HG03354 (cell line): ENCODE data around the gene FPR3.
"Not testable (repeated sequence)": the region's sequence is repeated elsewhere in the genome, so short reads cannot be mapped to it uniquely, and the experiment has no call there.

Experiments used
- ATAC-seq: cut with Tn5 transposase; IDR thresholded peaks from one replicate; pipeline ENCODE4 v1.9.1; 2021; ENCODE audit warnings: mild to moderate bottlenecking; ENCODE audit not compliant: unreplicated experiment, poor library complexity, severe bottlenecking

Gene FPR3, protein sequence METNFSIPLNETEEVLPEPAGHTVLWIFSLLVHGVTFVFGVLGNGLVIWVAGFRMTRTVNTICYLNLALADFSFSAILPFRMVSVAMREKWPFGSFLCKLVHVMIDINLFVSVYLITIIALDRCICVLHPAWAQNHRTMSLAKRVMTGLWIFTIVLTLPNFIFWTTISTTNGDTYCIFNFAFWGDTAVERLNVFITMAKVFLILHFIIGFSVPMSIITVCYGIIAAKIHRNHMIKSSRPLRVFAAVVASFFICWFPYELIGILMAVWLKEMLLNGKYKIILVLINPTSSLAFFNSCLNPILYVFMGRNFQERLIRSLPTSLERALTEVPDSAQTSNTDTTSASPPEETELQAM

DNA sequence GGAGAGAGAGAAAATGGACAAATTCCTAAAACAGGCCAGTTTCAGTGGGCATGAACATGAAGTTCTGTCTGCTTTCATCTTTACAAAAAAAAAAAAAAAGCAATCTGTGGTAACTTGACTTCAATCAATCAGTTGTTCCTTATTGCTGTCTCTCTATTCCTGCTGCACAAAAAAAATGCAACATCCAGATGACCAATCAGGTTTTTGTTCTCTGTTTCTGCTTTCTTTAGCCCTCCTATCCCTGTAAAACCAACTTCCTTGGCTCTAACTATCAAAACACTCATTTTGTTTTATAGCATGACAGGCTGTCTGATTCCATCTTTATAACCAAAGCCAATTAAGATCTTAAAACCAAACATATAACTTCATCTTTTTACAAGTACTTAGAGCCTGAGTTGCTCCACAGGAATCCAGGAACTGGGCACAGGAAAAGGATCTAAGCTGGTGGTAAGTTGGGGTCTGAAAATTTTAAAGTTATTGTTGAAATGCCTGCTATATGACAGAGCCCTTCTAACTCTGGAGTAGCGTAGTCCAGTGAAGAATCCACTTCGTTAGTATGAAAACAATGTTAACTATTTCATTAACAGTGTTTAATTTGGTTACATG, at the start of gene FPR3:
TSS of gene FPR3 (plus strand) at position 273 of the 606 bp plus-strand sequence. CDS start 28,592 bp downstream, outside the sequence.
- ATAC-seq = no peak

GRCh38 chr19:51746731-51747130, 48.2 kb upstream of the FPR3 start:
- ATAC-seq = no peak

GRCh38 chr19:51749979-51750378, 45.0 kb upstream of the FPR3 start:
- ATAC-seq = no peak

DNA sequence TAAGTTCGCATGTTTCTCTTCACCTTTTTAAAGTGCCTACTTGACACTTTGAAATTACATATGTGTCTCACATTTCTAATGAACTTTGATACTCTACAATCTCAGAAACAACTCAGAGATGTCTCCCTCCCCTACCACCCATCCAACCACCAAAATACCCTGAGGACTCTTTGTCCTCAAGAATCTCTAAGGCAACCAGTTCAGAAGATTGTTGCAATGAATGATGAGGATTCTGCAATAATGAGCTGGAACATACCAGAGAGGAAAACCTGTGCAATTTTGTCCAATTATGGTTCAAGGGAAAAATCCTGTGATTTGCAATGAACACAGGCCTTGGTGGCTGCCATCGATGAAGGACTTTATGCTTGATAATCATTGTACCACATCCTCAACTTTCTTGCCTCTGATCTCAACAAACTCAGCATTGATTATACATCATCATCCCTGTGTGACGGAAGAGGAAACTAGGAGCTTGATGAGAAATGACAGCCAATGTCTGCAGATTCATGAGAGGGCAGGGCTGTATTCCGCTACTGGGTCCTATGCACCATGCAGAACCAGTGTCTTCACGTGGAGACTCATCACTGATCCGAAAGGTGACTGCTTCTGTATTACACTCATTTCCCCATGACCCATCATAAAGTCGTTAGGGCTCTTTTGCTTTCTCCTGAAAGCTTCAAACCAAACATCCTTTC, 44.4 kb upstream of the FPR3 start:
- ATAC-seq = no peak

DNA sequence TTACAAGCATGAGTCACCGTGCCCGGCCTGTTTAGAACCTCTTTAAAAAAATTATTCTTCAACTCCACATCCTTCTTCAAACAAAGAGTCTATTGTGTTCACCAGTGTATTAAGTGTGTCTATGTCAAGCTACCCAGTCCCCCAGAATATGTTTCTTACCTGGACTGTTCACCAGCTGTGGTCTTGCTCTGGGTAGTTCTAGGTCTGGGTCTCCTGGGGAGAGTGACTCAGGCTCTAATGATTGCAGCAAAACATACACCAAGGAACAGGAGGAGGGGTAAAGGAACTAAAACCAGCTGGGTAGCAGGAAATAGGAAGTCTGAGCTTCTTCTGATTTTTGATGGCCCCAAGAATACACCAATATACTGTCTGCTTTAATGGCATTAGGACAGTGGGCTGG, 43.3 kb upstream of the FPR3 start, which contains the start of gene FPR1:
TSS of gene FPR1 (minus strand) at position 224 of the 400 bp plus-strand sequence. CDS start 4,884 bp downstream, outside the sequence.
- ATAC-seq = no peak

- no peak for ATAC-seq
Measured at GRCh38 chr19:51754109-51754508, 40.8 kb upstream of the FPR3 start.

GRCh38 chr19:51754770-51755169, 40.2 kb upstream of the FPR3 start:
- ATAC-seq = no peak

GRCh38 chr19:51755571-51755970, 39.4 kb upstream of the FPR3 start:
- ATAC-seq = no peak

DNA sequence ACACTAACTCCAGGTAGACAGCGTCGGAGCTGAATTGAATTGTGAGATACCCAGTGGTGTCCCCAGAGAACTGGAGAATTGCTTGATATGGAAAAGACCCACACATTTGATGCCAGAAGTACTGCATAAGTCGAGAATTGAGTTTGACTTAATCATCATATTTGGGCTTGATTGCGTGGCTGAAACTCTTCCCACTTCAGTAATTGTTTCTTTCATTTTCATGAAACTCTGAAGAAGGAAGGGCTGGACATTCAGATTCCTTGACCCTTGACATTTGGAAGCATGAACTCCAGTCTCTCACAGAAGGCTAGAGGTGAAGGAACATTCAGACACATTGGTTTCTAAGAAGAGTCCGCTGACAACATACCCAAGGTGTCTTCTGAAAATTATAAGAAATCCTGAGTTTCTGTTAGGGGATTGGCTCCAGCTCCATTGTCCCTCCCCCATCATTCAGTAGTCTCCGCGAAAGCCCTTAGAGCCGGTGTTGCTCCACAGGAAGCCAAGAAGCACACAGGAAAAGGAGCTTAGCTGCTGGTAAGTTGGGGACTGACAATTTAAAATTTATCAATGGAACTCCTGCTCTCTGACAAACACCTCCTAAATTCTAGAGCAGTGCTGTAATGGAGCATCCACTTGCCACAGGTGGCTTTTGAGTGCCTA, 34.1 kb upstream of the FPR3 start, which contains the start of gene FPR2:
TSS of gene FPR2 (plus strand) at position 484 of the 660 bp plus-strand sequence. CDS start 7,479 bp downstream, outside the sequence.
- ATAC-seq = no peak

DNA sequence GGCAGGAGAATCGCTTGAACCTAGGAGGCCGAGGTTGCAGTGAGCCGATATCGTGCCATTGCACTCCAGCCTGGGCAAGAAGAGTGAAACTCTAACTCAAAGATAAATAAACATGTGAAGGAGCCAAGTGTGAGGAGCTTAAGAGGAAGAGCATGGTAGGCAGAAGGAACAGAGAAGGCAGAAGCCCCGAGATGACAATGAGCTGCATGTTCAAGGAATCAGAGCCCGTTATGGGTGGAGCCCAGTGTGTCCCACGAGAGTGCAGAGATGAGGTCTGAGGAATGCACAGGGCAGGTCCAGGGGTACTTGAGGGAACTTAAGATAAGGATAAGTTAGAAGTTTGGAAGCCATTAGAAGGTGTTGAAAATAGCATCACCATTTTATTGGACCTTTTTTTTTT, 33.3 kb upstream of the FPR3 start:
- ATAC-seq = no peak

GRCh38 chr19:51765086-51765485, 29.9 kb upstream of the FPR3 start:
- no peak for ATAC-seq

DNA sequence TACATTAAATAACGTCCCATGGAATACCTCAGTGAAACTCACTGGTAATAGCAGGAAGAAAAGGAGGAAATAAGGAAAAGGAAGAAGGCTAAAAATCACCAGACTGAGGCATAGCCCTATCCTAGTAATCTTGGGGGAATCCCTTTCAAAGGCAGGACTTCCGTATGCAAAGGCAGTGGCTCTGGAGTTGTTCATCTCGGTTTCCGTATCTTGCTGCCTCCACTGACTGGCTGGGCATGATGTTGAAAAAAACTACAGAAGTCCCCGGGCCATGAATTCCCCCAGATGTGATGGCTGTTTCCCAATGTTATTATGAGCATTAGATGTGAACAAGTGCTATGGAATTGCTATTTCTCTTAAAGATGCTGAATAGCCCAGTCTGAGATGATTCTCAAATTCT, 28.5 kb upstream of the FPR3 start:
- no peak for ATAC-seq

DNA sequence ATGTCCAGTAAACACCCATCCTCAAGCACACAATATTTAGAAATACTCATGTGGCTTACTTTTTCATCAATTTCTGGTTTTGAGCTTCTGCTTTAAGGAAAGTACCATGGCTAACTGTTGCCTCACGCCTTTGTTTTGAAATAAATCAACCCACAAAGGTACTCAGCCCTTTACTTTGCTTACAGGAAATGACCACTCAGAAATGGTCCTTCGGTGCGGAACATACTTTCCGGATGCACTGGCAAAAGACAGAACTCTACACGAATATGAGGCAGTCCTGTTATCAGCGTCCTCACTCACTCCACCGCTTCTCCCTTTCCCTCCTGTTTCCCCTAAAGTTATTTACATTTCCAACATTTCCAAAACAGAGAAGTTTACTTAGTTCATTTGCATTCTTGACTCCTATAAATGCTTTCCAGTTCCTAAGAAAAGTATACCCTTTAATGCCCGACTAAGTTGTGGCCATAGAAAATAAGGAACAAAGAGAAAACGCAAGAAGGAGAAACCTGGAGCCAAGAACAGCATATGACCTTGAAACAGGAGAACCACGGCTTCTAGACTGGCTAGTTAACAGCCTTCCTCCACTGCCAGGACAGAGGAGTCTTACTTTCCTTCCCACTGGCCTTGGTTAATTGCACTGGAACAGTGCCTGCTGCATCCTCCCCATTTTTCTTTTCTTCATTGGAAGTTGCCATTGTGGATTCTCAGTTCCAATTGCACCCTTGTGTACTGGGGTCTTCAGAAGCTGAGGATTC, 23.4 kb upstream of the FPR3 start:
- ATAC-seq = no peak

DNA sequence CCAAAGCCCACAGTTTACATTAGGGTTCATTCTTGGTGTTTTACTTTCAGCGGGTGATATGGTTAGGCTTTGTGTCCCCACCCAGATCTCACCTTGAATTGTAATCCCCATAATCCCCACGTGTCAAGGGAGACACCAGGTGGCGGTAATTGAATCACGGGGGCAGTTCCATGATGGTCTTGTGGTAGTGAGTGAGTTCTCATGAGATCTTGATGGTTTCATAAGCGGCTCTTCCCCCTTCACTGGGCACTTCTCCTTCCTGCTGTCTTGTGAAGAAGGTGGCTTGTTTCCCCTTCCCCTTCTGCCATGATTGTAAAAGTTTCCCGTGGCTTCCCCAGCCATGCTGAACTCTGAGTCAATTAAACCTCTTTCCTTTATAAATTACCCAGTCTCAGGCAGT, 22.0 kb upstream of the FPR3 start:
- ATAC-seq = no peak

- ATAC-seq = not testable (repeated sequence)
Measured at GRCh38 chr19:51776561-51776960, 18.4 kb upstream of the FPR3 start.

DNA sequence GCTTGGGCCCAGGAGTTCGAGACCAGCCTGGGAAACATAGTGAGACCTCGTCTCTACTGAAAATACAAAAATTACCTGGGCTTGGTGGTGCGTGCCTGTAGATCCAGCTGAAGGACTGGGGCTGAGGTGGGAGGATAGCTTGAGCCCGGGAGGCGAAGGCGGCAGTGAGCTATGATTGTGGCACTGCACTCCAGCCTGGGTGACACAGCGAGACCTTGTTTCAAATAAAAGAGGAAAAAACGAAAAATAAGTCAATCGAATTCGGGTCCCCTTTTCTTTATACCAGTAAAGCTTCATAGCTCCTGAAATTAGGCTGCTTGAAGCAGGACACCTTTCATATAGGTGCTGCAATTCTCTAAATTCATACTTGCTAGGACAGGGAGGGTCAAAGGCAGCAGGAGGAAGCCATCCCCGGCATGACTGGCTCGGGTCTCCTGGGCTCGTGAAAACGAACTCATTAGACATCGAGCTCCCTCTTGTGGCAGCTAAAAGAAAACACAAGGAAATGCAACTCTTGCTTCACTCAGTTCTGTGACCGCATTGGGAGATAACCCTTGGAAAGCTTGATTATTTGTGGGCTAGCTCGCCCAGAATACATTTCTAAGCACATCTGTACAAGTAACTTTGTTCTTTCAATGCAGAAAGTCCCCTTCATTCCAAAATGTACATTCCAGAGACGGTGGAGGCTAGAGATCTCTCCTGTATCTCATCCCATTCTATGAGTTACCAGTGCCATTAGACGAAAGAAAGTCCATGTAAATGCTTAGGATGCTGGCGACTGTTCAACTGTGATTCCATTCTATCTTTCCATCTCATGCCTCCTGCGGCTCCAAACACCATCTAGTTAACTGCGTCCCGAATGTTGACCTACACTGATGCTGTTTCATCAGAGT, 17.1 kb upstream of the FPR3 start:
- no peak for ATAC-seq

DNA sequence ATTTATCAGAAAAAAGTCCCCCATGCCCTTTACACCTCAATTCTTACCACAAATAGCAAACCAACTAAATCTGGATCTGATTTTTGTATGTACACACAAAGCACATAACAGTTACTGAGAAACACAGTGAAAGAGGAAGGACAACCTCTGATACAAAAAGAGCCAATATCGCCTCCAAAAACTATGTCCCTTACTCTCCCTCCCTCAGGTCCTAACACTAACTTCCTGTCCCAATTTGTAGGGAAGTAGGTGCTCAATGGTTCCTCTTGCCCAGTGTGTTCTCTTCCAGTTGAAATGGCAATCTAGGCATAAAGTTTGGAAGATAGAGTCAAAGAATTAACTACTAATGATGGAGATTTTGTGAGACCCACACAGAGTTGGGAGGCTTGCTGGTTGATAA, 15.8 kb upstream of the FPR3 start:
- ATAC-seq = no peak

- ATAC-seq = no peak
Measured at GRCh38 chr19:51779703-51780102, 15.3 kb upstream of the FPR3 start.
